HG03442 (cell line): Measurements from ENCODE around the gene BHLHE23.

Experiments
- ATAC-seq: cut with Tn5 transposase; IDR thresholded peaks from one replicate; pipeline ENCODE4 v1.9.1; 2021; ENCODE audit warnings: mild to moderate bottlenecking, moderate library complexity; ENCODE audit not compliant: unreplicated experiment

Gene BHLHE23

GRCh38 chr20:63009988-63010769, 3.4 kb upstream of the BHLHE23 start:
- ATAC-seq = peak; percentile 53

- ATAC-seq = peak; percentile 44
Observed at GRCh38 chr20:63009045-63009961, 2.5 kb upstream of the BHLHE23 start.

- ATAC-seq = no peak
Observed at GRCh38 chr20:63008541-63009044, 1.8 kb upstream of the BHLHE23 start.

DNA sequence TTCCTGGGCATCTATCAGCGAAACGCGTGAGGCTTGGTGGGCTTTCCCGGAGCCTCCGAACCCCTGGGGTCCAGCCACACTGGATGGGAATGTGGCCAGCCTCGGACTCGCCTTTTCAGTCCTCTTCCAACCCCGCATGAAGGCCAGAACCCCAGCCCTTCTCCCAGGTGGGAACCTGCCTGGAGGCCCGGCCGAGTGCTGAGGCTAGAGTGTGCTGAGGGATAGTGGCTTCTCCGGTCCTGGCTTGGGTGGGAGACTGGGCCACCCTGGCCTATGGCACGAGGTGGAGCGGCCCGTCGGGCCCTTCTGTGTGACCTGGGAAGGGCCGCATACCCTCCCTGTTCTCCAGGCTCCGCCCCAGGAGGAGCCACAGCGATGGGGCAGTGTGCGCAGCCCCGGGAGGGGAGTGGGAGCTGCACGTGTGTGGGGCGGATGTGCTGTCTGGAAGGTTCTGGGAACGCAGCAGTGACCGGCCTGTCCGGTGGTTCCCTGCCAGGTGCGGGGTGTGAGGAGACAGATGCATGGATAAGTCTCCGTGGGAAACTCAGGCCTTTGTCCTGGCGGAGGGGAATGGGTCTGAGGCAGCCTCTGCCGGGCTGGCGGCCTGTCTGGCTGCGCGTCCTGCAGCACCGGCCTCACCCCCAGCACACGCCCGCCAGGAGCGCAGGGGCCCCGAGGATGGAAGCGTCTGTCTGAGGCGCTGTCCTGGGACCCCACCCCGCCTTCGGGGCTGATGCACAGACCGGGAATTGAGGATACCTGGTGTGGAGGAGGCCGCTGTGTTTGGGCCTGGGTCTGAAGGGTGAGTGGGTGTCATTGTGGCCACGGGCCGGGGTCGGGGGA, 1.1 kb upstream of the BHLHE23 start:
- no peak for ATAC-seq

DNA sequence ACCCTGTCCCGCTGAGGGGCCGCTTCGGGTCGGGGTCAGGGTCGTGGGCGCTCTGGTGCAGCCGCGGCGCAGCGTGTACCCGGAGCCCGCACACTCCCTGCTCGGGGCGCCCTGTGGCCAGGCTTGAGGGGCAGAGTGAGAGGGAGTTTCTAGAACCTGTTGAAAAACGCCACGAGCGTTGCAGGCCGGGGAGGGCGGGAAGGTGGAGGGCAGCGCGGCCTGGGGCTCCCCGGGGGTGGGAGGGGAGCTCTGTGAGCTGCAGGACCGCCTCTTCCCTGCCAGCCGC, 539 bp upstream of the BHLHE23 start:
- ATAC-seq = no peak

- ATAC-seq = no peak
Observed at GRCh38 chr20:63005862-63006539, 763 bp downstream of the BHLHE23 start.

- ATAC-seq = no peak
Observed at GRCh38 chr20:63005365-63005861, 1.4 kb downstream of the BHLHE23 start.

DNA sequence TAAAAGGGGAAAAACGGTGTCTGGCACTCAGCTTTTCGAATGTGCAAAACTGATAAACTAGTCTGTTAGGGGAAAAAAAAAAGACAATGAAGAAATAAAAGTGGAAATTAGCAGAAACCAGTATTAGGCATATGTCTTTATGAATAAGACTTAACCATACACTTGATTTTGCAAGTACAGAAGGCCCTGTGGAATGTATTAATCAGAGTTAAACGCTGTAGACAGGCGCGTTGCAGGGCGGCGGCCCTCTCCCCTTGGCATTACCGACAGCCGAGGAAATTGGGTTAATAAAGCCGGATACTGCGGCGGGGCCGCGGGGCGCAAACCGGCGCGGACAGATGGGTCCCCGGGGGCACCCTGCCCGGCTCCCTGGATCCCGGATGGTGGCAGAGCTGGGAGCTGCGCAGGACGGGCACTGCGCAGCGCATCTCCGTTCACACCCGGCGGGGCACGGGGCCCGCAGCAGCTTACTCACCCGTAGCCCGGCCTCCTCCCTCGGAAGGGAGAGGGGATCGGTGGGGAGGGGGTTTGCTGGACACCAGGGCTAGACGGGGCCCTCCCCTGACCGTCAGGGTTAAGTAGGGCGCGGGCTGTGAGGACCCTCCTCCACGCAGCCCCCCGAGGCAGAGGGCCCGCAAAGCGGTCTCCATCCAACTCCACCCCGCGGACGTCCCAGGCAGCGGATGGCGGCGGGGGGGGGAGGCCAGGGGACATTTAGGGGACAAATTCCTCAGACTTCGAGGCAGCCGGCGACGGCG, 2.0 kb downstream of the BHLHE23 start:
- no peak for ATAC-seq

GRCh38 chr20:63003546-63003945, 3.2 kb downstream of the BHLHE23 start:
- no peak for ATAC-seq

DNA sequence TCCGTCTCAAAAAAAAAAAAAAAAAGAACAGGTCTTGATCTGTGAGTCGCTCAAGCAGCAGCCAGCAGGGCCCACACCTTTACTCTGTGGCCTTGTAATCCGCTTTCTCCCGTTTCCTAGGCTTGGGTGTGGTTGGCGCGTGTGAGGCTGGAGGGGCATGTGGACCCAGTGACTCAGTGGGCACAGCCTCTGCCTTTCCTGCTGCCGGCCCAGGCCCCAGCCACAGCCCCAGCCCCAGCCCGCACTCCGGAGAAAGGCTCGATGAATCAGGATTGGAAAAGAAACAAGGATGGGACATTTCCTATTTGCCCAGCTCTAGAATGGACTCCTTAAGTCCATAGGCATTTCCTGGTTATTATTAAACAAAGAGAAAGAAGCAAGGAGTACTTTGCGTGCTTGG, 4.3 kb downstream of the BHLHE23 start:
- ATAC-seq = no peak

DNA sequence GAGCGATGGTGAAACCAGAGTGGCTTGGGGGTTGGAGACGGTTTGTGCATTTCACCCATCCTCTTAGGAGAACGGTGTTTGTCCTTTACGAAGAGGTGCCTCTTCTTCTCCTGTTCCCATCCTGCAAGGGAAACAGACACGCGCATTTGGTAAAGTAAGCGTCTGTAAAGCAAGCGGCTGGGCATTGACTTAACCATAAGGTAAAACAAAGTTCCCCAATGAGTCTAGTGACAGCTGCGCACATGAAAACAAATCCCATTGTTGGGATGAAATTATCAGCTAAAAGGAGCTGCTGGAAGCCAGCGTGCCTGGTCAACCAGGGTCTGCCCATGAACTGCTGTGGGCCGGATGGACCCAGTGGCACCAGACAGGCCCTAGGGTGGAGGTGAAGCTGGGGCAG, 5.8 kb downstream of the BHLHE23 start:
- no peak for ATAC-seq

DNA sequence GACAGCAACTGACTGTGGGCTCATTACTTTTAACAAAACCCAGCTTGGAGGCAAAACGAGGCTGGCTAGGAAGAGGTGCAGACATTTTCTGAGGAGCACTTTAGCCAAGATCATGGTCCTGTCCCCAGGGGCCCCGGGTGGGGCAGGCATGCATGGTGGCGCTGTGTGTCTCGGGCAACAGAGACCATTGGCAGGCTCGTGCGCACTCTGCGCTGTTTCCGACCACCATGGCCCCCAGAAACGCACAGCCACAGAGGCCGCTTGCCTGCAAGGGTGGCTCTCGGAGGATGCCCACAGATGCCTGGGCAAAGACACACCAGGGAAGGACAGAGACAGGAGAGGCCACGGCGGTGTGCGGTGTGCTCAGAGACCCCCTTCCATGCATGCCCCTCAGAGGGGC, 6.7 kb downstream of the BHLHE23 start:
- ATAC-seq = no peak

GRCh38 chr20:62999580-62999979, 7.2 kb downstream of the BHLHE23 start:
- no peak for ATAC-seq

DNA sequence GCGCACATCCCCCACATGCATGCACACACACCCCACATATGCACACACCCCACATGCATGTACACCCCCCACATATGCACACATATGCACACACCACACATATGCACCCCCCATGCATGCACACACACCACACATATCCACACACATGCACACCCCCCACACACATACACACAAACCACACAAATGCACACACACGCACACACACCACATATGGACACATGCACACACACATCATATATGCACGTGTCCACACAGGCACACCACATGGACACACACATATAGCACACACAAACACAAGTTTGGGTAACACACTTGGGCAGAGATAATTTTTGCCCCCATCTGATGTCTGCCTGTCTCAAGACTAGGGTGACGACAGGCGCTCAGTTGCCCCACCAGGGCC, 8.3 kb downstream of the BHLHE23 start:
- ATAC-seq = no peak

DNA sequence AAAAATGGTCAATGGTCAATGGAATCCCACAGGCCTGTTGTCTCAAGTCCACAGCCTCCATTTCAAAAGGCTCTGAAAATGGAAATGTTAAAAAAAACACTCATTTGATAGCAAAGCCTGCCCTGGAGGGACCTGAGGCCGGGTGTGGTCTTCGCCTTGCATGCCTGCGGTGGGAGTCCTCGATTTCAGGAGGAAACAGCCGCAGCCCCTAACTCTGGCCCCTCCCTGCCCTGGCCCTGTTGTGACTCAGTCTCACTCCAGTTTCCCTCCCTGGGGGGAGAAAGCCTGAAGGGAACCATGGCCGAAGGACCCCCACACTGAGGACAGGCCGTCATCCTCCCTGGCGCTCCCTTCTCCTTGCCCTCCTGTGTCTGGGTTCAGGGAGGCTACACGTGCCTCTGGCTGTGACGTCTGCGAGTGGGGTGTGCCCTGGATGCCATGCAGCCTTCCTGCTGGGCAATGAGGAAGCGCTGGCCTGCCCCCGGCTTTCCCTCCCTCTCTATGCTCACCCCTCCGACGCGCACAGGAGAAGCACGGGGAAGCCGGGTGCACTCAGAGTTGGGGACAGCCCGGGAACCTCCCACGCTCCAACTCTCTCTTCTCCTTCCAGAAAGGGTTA, 9.2 kb downstream of the BHLHE23 start:
- ATAC-seq = no peak

- ATAC-seq = no peak
Observed at GRCh38 chr20:62996596-62996982, 10.2 kb downstream of the BHLHE23 start.

DNA sequence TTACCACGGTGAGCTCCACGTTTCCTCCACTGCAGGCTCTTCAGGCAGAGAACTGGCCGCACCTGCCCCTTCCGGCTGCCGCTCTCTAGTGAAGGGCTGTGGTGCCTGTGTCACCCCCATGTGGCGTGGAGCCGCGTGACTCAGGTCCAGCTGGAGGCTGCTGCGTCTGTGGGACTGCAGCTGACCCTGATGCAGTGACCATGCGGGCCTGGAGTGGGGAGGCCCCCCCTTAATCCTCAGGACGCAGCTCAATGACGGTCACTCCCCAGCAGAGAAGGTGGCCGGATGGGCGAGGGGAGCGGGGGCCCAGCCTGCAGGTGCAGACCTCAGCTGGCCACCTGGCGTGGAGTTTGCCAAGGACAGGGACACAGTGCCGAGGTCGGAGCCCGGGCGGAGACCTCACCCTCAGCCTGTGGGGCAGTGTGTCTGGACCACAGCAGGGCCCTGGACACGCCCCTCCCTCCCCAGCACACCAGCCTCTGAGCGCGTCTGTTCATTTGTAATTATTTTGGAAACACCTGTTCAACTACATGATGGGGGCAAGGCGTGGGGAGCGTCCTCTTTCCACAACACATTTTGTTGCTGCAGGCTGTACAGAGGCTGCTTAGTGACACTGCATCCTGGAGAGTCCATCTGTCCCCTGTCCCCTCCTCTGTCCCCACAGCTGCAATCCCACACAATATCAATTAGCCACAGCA, 10.7 kb downstream of the BHLHE23 start:
- no peak for ATAC-seq

- ATAC-seq = no peak
Observed at GRCh38 chr20:62995481-62995880, 11.3 kb downstream of the BHLHE23 start.

DNA sequence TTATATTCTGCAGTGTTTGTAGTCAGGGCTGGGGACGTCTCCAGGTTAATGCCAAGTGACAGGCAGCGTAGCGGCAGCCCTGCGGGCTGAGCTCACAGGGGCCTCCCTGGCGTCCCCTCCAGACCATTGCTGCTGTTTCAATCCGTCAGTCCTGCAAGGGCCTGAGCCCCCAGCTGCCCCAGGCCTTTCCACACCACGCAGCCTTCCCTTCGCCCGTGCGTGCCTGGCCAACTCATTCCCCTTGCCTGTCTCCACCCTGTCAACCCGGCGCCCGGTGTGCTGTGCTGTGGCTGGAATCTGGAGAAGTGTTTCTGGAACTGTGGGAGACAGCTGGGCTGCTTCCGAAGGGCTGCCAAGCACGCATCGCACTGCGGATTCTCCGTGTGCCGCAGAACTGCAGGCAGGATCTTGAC, 11.9 kb downstream of the BHLHE23 start:
- ATAC-seq = no peak
